Fibroblast of skin of abdomen (primary cell): ENCODE measurements around the gene RHEB.

ENCODE experiments used
- DNase-seq: peaks from one replicate; pipeline ENCODE4 v3.0.0-alpha.2; 2013

Gene RHEB

GRCh38 chr7:151524845-151525244 lies 5.2 kb upstream of the RHEB start:
- DNase-seq = no peak

- DNase-seq = no peak
These were observed 4.6 kb upstream of the RHEB start for GRCh38 chr7:151524331-151524730.

GRCh38 chr7:151520419-151521261 lies 945 bp upstream of the RHEB start:
- no peak for DNase-seq

DNA sequence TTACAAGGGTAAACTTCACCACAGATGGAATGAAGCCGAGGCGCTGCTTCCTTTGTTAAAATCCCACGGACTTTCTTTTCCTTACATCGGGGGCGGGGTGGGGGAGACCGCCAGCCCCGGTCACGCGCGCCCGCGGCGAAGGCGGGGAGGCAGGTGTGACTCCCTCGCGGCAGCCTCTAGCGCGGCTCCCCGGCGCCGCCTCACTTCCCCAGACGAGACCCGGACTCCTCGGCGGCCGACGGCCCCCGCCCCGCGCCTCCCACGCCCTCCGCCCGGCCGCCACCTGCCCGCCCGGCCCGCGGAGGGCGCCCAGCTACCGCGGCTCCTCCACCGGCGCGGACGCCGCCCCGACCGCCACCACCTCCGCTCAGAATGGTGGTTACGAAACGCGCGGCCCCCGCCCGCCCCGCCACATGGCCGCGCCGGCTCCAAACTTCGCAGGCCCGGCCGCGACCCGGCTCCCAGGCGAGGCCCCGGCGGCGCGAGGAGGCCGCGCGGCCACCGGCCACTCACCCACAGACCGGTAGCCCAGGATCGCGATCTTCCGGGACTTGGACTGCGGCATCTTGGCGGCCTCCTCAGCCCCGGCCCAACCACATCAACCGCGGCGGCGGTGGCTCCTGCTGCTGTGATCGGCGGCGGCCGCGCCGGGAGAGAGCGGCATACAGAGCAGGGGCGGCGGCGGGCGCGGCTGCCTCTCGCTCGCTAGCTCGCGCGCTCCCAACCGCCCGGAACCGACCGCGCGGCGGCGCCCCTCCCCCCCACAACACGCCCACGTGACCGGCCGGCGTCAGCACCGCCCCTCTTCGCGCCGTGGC lies 539 bp downstream of the RHEB start:
- peak; percentile 32 for DNase-seq

DNA sequence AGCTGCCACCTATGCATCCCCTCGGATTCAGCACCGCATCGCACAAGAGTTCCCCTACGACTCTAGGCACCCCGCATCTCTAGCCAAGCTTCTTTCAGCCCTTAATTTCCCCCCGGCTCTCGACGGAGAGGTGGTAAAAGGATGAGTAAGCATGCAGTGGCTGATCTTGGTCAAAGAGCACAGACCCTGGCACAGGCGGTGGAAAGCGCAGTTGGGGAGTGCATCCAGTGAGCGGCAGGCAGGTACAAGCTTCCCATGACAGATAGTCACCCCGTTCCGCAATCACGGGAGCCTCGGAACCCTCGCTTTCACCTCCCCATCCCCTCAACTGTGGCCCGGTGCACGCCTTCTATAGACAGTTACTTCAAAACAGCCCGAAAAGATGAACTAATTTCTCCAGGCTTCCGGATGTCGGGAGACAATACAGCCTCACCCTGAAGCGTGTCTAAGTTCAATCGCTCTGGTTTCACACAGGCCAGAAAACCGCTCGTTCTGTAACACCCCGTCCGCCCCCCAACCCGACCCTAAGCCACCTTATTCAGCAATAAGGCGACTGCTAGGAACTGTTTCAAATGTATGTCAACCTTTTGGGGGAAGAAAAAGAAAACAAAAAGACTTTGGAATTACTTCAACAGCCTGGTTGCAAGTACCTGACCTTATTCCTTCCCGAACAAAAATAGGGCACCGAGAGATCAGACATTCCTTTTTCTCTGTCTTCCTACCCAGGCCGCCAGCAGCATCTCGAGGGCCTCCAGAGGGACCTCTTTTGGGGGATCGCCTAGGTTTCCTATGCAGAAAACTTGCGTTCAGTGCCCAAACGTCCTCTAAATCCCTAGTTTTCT lies 1.4 kb downstream of the RHEB start:
- peak; percentile 23 for DNase-seq

DNA sequence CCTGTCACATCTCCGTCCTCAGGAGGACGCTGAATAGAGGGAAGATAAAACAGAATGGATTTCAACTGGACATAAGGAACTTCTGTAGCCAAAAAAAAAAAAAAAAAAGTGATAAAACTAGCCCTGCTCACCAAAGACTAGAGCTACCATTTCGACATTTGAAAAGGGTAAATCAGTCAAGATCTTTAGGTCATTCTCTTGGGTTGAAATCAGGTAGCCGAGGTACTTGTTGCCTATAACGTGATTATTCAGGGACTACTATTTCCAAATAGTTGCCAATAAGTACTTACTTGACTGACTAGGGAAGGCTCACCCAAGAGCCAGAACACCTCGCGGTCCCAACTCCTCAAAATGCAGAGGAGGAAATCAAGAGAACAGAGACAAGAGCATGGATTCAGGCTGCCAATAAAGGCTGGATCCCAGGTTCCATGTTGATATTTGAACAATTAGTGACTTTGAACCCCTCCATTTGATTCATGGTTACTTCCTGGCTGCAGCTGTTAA lies 2.0 kb downstream of the RHEB start:
- no peak for DNase-seq

DNA sequence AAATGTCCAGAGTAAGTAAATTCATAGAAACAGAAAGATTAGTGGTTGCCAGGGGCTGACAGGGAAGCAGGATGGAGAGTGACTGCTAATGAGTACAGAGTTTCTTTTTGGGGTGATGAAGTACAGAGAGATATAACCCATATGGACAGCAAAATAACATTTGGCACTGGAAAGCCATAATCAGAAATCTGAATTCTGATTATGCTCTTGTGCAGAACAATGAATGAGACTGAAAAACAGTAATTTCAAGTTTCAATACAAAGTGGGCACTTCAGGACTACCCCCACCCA lies 4.5 kb downstream of the RHEB start:
- no peak for DNase-seq

DNA sequence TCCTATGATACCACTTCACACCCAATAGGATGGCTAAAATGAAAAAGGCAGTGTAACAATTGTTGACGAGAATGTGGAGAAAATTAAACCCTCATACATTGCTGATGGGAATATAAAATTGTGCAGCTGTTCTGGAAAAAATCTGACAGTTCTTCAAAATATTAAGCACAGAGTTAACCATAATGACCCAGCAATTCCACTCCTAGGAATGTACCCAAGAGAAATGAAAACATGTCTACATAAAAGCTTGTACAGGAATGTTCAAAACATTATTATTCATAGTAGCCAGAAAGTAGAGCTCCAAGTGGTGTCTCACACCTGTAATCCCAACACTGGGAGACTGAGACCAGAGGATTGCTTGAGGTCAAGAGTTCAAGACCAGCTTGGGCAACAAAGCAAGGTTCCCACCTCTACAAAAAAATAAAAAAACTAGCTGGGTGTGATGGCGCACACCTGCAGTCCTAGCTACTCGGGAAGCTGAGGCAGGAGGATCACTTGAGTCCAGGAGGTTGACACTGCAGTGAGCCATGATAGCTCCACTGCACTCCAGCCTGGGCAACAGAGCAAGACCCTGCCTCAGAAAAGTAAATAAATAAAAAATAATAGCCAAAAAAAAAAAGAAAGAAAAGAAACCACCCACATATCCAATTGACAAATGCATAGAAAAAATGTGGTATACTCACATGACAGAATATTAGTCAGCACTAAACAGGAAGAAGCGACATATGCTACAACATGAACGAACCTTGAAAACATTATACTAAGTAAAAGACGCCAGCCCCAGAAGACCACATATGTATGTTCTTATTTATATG lies 5.0 kb downstream of the RHEB start:
- no peak for DNase-seq

- no peak for DNase-seq
These were observed 6.6 kb downstream of the RHEB start for GRCh38 chr7:151513133-151513532.

DNA sequence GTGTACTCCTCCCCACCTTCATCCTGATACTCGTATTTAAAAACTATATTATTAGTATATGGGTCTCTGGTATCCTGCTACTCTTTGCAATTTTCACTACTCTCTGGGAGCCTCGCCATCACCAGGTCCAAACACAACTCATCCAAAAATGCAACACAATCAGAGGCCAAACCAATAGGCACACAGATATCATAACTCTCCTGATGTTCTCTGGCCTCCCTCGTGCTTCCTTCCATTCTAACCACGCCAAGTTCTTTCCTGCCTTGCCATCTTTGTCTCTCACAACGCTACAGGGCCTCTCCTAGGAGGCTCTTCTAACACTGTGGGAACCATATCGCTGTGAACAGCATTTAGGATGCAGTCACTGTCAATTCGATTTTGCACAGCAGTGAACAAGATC lies 7.3 kb downstream of the RHEB start:
- no peak for DNase-seq

- DNase-seq = no peak
These were observed 7.7 kb downstream of the RHEB start for GRCh38 chr7:151511946-151512345.

GRCh38 chr7:151511270-151511669 lies 8.4 kb downstream of the RHEB start:
- no peak for DNase-seq

DNA sequence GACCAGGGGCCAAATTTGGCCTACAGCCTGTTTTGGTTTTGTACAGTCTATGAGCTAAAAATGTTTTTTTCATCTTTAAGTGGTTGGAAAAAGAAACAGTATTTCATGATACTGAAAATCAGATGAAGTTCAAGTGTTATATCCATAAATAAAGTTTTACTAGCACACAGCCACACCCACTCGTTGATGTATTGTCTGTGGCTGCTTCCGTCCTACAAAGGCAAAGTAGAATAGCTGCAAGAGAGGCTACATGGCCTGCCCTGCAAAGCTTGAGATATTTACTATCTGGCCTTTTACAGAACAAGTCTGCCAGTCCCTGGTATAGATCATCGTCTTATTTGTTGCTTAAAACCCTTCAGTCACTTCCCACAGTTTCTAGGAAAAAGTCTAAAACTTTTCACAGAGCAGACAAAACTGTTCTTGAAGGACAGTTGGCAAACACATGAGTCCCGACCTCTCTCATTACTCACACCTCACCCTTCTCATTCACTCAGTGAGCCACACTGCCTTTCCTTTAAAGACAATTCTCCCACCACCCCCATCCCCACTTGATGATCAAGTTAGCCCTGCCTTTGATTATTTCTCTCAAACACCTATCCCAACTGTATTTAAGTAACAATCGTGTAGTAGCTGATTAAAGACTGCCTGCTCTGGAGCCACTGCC lies 9.9 kb downstream of the RHEB start:
- no peak for DNase-seq

GRCh38 chr7:151508991-151509390 lies 10.7 kb downstream of the RHEB start:
- no peak for DNase-seq

- no peak for DNase-seq
These were observed 11.9 kb downstream of the RHEB start for GRCh38 chr7:151507806-151508205.

- DNase-seq = no peak
These were observed 12.8 kb downstream of the RHEB start for GRCh38 chr7:151506901-151507382.

GRCh38 chr7:151505836-151506468 lies 13.7 kb downstream of the RHEB start:
- DNase-seq = no peak

DNA sequence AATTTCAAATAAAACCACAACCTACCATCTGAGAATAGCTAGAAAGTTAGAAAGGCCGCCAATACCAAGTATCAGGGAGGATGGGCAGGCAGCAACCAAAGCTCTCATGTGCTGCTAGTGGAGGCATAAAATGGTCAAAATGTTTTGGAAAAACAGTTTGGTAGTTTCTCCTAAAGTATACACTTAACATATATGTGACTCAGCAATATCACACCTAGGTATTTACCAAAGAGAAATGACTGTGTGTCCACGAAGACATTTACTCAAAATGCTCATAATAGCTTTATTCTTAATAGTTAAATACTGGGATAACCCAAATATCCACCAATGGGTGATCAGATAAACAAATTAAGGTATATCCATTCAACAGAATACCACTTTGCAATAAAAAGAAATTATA lies 14.3 kb downstream of the RHEB start:
- no peak for DNase-seq

DNA sequence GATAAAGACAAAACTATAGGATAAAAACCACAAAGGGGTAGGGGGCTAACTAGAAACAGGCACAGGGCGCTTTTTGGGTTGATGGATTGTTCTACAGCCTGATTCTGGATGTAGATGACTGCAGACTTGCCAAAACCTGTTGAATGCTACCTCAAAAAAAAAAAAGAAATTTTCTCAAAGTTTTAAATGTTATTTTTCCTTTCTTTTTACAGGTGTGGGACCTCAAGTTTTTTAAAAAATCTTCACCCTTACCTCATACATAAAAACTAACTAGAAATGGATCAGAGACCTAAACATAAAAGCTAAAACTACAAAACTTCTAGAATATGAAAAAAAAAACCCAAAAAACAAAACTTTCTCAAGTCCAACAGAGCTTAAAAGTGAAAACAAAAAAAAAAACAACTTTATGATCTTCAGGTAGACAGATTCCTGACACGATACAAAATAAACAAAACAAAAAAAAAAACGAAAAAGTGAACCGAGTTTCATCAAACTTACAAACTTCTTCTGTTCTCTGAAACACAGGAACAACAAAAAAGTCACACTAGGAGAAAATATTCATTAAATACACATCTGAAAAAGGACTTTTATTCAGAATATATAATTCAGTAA lies 14.9 kb downstream of the RHEB start:
- no peak for DNase-seq
